PC-3 (cell line): ENCODE data around the gene DGCR6.
"Not testable (repeated sequence)": the region's sequence is repeated elsewhere in the genome, so short reads cannot be mapped to it uniquely, and the experiment has no call there.

Experiments used
- CTCF ChIP-seq: fragments of 300-600 bp; sonication (generic); conservative IDR thresholded peaks from 2 replicates; pipeline ENCODE4 v1.5.1; 2017; ENCODE audit warnings: antibody characterized with exemption, low read depth, mild to moderate bottlenecking, low read length
- EZH2 ChIP-seq: fragments of 300-600 bp; sonication (generic); IDR thresholded peaks from one replicate; pipeline ENCODE4 v1.6.1; 2017; ENCODE audit warnings: antibody characterized with exemption, mild to moderate bottlenecking, low read length; ENCODE audit not compliant: unreplicated experiment
- EZH2phosphoT487 ChIP-seq: fragments of 300-600 bp; sonication (generic); IDR thresholded peaks from 2 replicates; pipeline ENCODE4 v1.6.1; 2018; ENCODE audit warnings: mild to moderate bottlenecking, antibody characterized with exemption, low read length, borderline replicate concordance

DNA sequence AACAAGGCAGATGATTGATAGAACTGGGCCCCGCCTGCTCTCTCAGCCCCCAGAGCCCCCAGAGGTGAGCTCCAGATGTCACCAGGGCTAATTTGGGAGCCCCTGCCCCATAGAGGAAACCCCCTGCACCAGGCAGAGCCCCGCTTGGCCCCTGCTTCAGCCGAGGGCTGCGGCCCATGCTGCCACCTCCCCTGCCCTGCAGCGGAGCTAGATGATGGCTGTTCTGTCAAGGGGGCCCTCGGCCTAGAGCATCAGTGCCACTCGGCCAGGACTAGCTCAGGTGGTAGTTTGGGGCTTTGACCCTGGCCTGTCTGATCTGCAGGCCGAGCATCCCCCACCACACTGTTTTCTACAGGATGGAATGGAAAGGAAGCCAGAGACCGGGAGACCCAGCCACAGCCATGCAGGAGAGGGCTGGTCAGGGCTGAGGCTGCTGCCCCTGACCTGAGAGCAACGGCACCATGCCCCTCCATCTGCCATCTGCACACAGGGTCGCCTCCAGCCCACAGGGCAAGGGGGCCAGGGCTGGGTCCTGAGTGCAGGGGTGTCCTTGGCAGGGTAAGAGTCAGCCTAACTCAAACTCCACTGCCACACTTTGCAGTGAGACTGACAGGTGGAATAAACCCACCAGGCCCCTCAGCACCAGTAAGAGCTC is 54.2 kb downstream of the DGCR6 start:
- not testable (repeated sequence) for TF ChIP-seq CTCF, EZH2, EZH2phosphoT487
